GM12891 (cell line): ENCODE measurements around the gene PTPRT.

ENCODE experiments used
- DNase-seq: peaks from one replicate; pipeline ENCODE4 v3.0.0; 2011; ENCODE audit warnings: low spot score; ENCODE audit not compliant: insufficient read length
- FAIRE-seq: peaks from 2 replicates; lab custom pipeline; 2011; peaks lifted over from hg19 to GRCh38; lab: Jason Lieb, UNC
- PAX5 ChIP-seq: IDR thresholded peaks from 2 replicates; pipeline ENCODE4 v1.6.1; 2011; ENCODE audit warnings: low read length, moderate library complexity, mild to moderate bottlenecking; ENCODE audit not compliant: insufficient read depth, severe bottlenecking
- POLR2A ChIP-seq: IDR thresholded peaks from 2 replicates; pipeline ENCODE4 v1.6.1; 2011; ENCODE audit warnings: low read depth, low read length, control low read depth
- POLR2AphosphoS5 ChIP-seq: IDR thresholded peaks from 2 replicates; pipeline ENCODE4 v1.6.1; 2011; ENCODE audit warnings: low read depth, low read length, control low read depth
- POU2F2 ChIP-seq: IDR thresholded peaks from 2 replicates; pipeline ENCODE4 v1.6.1; 2011; ENCODE audit warnings: low read depth, mild to moderate bottlenecking, control low read depth, low read length, moderate library complexity
- SPI1 ChIP-seq: IDR thresholded peaks from 2 replicates; pipeline ENCODE4 v1.6.1; 2011; ENCODE audit warnings: low read depth, low read length, control low read depth
- TAF1 ChIP-seq: IDR thresholded peaks from 2 replicates; pipeline ENCODE4 v1.6.1; 2011; ENCODE audit warnings: low read depth, low read length, control low read depth

PTPRT gene

GRCh38 chr20:42613076-42613475, 576.6 kb downstream of the PTPRT start:
- FAIRE-seq = no peak
- no peak for TF ChIP-seq SPI1
- no peak for TF ChIP-seq PAX5
- TF ChIP-seq POU2F2 = no peak
- no peak for TF ChIP-seq POLR2A
- TF ChIP-seq POLR2AphosphoS5 = no peak
- TF ChIP-seq TAF1 = no peak

GRCh38 chr20:42611889-42612837, 577.5 kb downstream of the PTPRT start:
- TF ChIP-seq PAX5 = no peak
- TF ChIP-seq SPI1 = no peak
- TF ChIP-seq POU2F2 = no peak
- no peak for TF ChIP-seq POLR2A
- TF ChIP-seq TAF1 = no peak
- TF ChIP-seq POLR2AphosphoS5 = no peak
- DNase-seq = no peak
- no peak for FAIRE-seq

More at GRCh38 chr20:42613076-42613475, 576.6 kb downstream of the PTPRT start:
- DNase-seq = no peak

- TF ChIP-seq POU2F2 (no peak), POLR2A (no peak), PAX5 (no peak), SPI1 (no peak), TAF1 (no peak), POLR2AphosphoS5 (no peak)
- FAIRE-seq (no peak), DNase-seq (no peak)
These were observed 578.3 kb downstream of the PTPRT start for GRCh38 chr20:42611423-42611822.

GRCh38 chr20:42610070-42610469, 579.6 kb downstream of the PTPRT start:
- TF ChIP-seq POLR2AphosphoS5 (no peak), POLR2A (no peak), POU2F2 (no peak), SPI1 (no peak), TAF1 (no peak), PAX5 (no peak)
- DNase-seq = no peak

GRCh38 chr20:42609618-42610017, 580.1 kb downstream of the PTPRT start:
- no peak for FAIRE-seq
- TF ChIP-seq POLR2AphosphoS5 (no peak), TAF1 (no peak), POU2F2 (no peak), POLR2A (no peak), PAX5 (no peak), SPI1 (no peak)
- DNase-seq = no peak

More at GRCh38 chr20:42610070-42610469, 579.6 kb downstream of the PTPRT start:
- FAIRE-seq = no peak

GRCh38 chr20:42604998-42605956, 584.4 kb downstream of the PTPRT start:
- FAIRE-seq (no peak), DNase-seq (no peak)
- TF ChIP-seq SPI1 (no peak), TAF1 (no peak), PAX5 (no peak), POU2F2 (no peak), POLR2AphosphoS5 (no peak), POLR2A (no peak)

- DNase-seq (no peak), FAIRE-seq (no peak)
- TF ChIP-seq SPI1 (no peak), PAX5 (no peak)
These were observed 586.1 kb downstream of the PTPRT start for GRCh38 chr20:42603655-42604054.

GRCh38 chr20:42598581-42598980, 591.1 kb downstream of the PTPRT start:
- no peak for TF ChIP-seq POU2F2
- no peak for TF ChIP-seq SPI1
- no peak for TF ChIP-seq POLR2AphosphoS5
- TF ChIP-seq POLR2A = no peak
- TF ChIP-seq PAX5 = no peak
- no peak for TF ChIP-seq TAF1
- no peak for FAIRE-seq
- no peak for DNase-seq
